ENCODE results near the gene OR1S1.
"Not testable (repeated sequence)": the region's sequence is repeated elsewhere in the genome, so short reads cannot be mapped to it uniquely, and the experiment has no call there.

The OR1S1 gene

GRCh38 chr11:58212420-58212819 lies at the start of gene OR1S1:
TSS of gene OR1S1 (plus strand) at chr11:58212720.
- not testable (repeated sequence) for DNase-seq

- DNase-seq: no peak
These were observed 48.1 kb upstream of the OR1S1 start for GRCh38 chr11:58164389-58164788.

- no peak for DNase-seq
These were observed 47.5 kb upstream of the OR1S1 start for GRCh38 chr11:58164990-58165389.

- DNase-seq: no peak
These were observed 46.9 kb upstream of the OR1S1 start for GRCh38 chr11:58165504-58166106.

GRCh38 chr11:58177409-58178054 lies 35.0 kb upstream of the OR1S1 start:
- DNase-seq: no peak

- DNase-seq: no peak
These were observed 34.1 kb upstream of the OR1S1 start for GRCh38 chr11:58178444-58178843.

- no peak for DNase-seq
These were observed 32.9 kb upstream of the OR1S1 start for GRCh38 chr11:58179648-58180047.

- no peak for DNase-seq
These were observed 25.6 kb upstream of the OR1S1 start for GRCh38 chr11:58186938-58187337.

- no peak for DNase-seq
These were observed 23.8 kb upstream of the OR1S1 start, which contains the start of gene OR9Q2 for GRCh38 chr11:58188770-58189169. TSS of gene OR9Q2 (plus strand) at chr11:58189070. CDS start at chr11:58190491, 1,421 bp downstream.

GRCh38 chr11:58192229-58192628 lies 20.3 kb upstream of the OR1S1 start:
- DNase-seq: no peak

- DNase-seq: no peak
These were observed 19.1 kb upstream of the OR1S1 start for GRCh38 chr11:58193391-58193790.

- no peak for DNase-seq
These were observed 16.6 kb upstream of the OR1S1 start for GRCh38 chr11:58195939-58196338.

GRCh38 chr11:58199271-58199670 lies 13.2 kb upstream of the OR1S1 start:
- no peak for DNase-seq

GRCh38 chr11:58204042-58204441 lies 8.5 kb upstream of the OR1S1 start, which contains the start of gene OR1S2:
TSS of gene OR1S2 (minus strand) at chr11:58204142. CDS start at chr11:58204142, 0 bp downstream.
- no peak for DNase-seq

GRCh38 chr11:58216476-58216875 lies 4.0 kb downstream of the OR1S1 start:
- DNase-seq: no peak

- DNase-seq: no peak
These were observed 10.2 kb downstream of the OR1S1 start for GRCh38 chr11:58222721-58223120.

GRCh38 chr11:58227956-58228615 lies 15.6 kb downstream of the OR1S1 start:
- DNase-seq: no peak

- DNase-seq: no peak
These were observed 31.4 kb downstream of the OR1S1 start for GRCh38 chr11:58243954-58244353.

- DNase-seq: no peak
These were observed 42.4 kb downstream of the OR1S1 start for GRCh38 chr11:58254936-58255335.

- no peak for DNase-seq
These were observed 47.5 kb downstream of the OR1S1 start for GRCh38 chr11:58259983-58260382.
